Measurements from ENCODE around the gene MGAM2. TPM values are rescaled to one million over a fixed set of nuclear protein-coding genes. Genes with fewer than 3 reads are reported as not detected.
A peak's percentile ranks its signal among the peaks of the same experiment; 100 is the strongest.

The MGAM2 gene
- total RNA-seq, 1 experiment from 2014 or later, result 0.10 TPM

DNA sequence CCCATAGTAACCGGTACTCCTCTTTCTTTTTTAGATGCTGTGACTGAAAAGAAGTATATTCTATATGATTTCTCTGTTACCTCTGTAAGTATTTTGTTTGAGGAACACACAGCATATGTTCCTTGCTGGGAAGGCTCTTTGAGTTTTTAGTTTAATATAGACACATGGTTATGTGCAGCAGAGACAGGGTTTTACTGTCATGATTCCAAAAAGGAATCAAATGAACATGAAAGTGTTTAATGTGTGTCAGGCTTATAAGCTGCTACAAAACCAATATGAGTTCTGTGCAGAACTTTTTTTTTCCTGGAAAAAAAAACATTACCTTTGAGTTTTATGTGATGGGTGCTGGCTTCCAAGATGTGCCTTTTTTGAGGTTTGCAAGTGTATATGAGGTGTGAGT, 50.4 kb downstream of the MGAM2 start:
- Histone ChIP-seq H3K27ac (ENCODE audit: low read length) (no peak overlapping the region), H3K9me3 (ENCODE audit: control insufficient read depth, insufficient read depth, low read depth, low read length) (no peaks in the 10 kb centered on the region), H3K27me3 (ENCODE audit: control insufficient read depth, insufficient read depth, low read length) (no peaks in the 10 kb centered on the region), H3K4me3 (ENCODE audit: low read depth in 2 of 2, low read length in 2 of 2) (no peak overlapping the region), H3K4me1 (ENCODE audit: control insufficient read depth, insufficient read depth, low read length) (no peaks in the 10 kb centered on the region), H3K36me3 (ENCODE audit: control insufficient read depth, insufficient read depth, low read length) (no peaks in the 10 kb centered on the region)
- ChIA-PET CTCF (interaction anchor here (0.7 kb wide), 1 partner anchor 566 kb away, joined by 4 read pairs; no protein-coding TSS in a partner anchor), POLR2A (no interaction called here)
- ATAC-seq, result no peak
- intact Hi-C loops (cut with micrococcal nuclease; ENCODE audit: unreplicated experiment) (no loop called here), in situ Hi-C loops (cut with HindIII; ENCODE audit: low pct_unique_long_range_greater_than_20kb, low sequenced_read_pairs) (no loop called here)
- no TSS peak for BruUV-seq (replicated peaks)
- TF ChIP-seq, protein P1, sequence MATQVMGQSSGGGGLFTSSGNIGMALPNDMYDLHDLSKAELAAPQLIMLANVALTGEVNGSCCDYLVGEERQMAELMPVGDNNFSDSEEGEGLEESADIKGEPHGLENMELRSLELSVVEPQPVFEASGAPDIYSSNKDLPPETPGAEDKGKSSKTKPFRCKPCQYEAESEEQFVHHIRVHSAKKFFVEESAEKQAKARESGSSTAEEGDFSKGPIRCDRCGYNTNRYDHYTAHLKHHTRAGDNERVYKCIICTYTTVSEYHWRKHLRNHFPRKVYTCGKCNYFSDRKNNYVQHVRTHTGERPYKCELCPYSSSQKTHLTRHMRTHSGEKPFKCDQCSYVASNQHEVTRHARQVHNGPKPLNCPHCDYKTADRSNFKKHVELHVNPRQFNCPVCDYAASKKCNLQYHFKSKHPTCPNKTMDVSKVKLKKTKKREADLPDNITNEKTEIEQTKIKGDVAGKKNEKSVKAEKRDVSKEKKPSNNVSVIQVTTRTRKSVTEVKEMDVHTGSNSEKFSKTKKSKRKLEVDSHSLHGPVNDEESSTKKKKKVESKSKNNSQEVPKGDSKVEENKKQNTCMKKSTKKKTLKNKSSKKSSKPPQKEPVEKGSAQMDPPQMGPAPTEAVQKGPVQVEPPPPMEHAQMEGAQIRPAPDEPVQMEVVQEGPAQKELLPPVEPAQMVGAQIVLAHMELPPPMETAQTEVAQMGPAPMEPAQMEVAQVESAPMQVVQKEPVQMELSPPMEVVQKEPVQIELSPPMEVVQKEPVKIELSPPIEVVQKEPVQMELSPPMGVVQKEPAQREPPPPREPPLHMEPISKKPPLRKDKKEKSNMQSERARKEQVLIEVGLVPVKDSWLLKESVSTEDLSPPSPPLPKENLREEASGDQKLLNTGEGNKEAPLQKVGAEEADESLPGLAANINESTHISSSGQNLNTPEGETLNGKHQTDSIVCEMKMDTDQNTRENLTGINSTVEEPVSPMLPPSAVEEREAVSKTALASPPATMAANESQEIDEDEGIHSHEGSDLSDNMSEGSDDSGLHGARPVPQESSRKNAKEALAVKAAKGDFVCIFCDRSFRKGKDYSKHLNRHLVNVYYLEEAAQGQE (IDR thresholded peaks at IDR 0.05; ENCODE audit: insufficient read depth in 1 of 2, low read depth in 2 of 2, low read length in 1 of 2), result no peak
- TF ChIP-seq TCF7L2 (IDR thresholded peaks at IDR 0.05; ENCODE audit: low read depth, low read length), result no peak
- TF ChIP-seq POLR2AphosphoS5 (IDR thresholded peaks at IDR 0.05; ENCODE audit: low read depth, low read length), result no peak
- TF ChIP-seq SIN3A (IDR thresholded peaks at IDR 0.05; ENCODE audit: borderline replicate concordance, insufficient read depth, low read depth, low read length), result no peak
- TF ChIP-seq CTCF (IDR thresholded peaks at IDR 0.05), result no peak
- DNase-seq (ENCODE audit: low read depth, low spot score), result no peak

DNA sequence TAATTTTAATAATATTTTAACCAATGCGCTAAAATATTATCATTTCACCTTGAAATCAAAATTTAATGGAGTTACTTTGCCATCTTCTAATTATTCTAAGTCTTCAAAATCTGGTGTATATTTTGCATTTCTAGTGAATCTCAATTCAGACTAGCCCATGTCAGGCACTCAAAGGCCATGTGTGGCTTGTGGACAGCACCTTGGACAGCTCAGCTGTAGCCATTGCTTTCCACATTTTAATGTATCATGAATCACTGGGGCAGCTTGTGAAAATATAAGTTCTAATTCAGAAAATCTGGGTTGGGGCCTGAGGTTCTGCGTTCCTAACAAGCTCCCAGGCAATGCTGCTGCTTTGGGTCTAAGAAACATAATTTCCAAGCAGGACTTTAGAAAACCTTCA, 57.2 kb downstream of the MGAM2 start:
- no peak for DNase-seq (ENCODE audit: low read depth, low spot score)
- CTCF ChIA-PET, result no interaction called here
- no peak overlapping the region for H3K27ac ChIP-seq (ENCODE audit: low read length)
- no peaks in the 10 kb centered on the region for H3K4me1 ChIP-seq (ENCODE audit: control insufficient read depth, insufficient read depth, low read length)
- intact Hi-C loops (cut with micrococcal nuclease; ENCODE audit: unreplicated experiment) (no loop called here), in situ Hi-C loops (cut with HindIII; ENCODE audit: low pct_unique_long_range_greater_than_20kb, low sequenced_read_pairs) (no loop called here)
- no peaks in the 10 kb centered on the region for H3K9me3 ChIP-seq (ENCODE audit: control insufficient read depth, insufficient read depth, low read depth, low read length)
- POLR2A ChIA-PET, result no interaction called here
- TF ChIP-seq, protein P1 (IDR thresholded peaks at IDR 0.05; ENCODE audit: insufficient read depth in 1 of 2, low read depth in 2 of 2, low read length in 1 of 2), result peak; percentile 61 to 74
- TF ChIP-seq SIN3A (IDR thresholded peaks at IDR 0.05; ENCODE audit: borderline replicate concordance, insufficient read depth, low read depth, low read length) (no peak), POLR2AphosphoS5 (IDR thresholded peaks at IDR 0.05; ENCODE audit: low read depth, low read length) (no peak), TCF7L2 (IDR thresholded peaks at IDR 0.05; ENCODE audit: low read depth, low read length) (no peak), CTCF (IDR thresholded peaks at IDR 0.05) (no peak)
- ATAC-seq, result no peak
- no TSS peak for BruUV-seq (replicated peaks)
- no peaks in the 10 kb centered on the region for H3K27me3 ChIP-seq (ENCODE audit: control insufficient read depth, insufficient read depth, low read length)
- H3K4me3 ChIP-seq (ENCODE audit: low read depth in 2 of 2, low read length in 2 of 2), result no peak overlapping the region
- H3K36me3 ChIP-seq (ENCODE audit: control insufficient read depth, insufficient read depth, low read length), result no peaks in the 10 kb centered on the region

Data from Panc1 (cell line).